ENCODE results near the gene GLRA1.
"Not testable (repeated sequence)": the region's sequence is repeated elsewhere in the genome, so short reads cannot be mapped to it uniquely, and the experiment has no call there.

Gene GLRA1

GRCh38 chr5:151881621-151882225 is 42.9 kb downstream of the GLRA1 start:
- DNase-seq (ENCODE audit: low read depth in 2 of 2): no peak

- DNase-seq (ENCODE audit: low read depth in 2 of 2): no peak
These were observed 44.3 kb downstream of the GLRA1 start for GRCh38 chr5:151880324-151880723.

GRCh38 chr5:151873701-151874100 is 51.0 kb downstream of the GLRA1 start:
- DNase-seq (ENCODE audit: low read depth in 2 of 2): no peak

GRCh38 chr5:151872701-151873100 is 52.0 kb downstream of the GLRA1 start:
- no peak for DNase-seq (ENCODE audit: low read depth in 2 of 2)

- DNase-seq (ENCODE audit: low read depth in 2 of 2): no peak
These were observed 53.8 kb downstream of the GLRA1 start for GRCh38 chr5:151870820-151871219.

GRCh38 chr5:151870271-151870670 is 54.4 kb downstream of the GLRA1 start:
- DNase-seq (ENCODE audit: low read depth in 2 of 2): no peak

GRCh38 chr5:151869843-151870242 is 54.8 kb downstream of the GLRA1 start:
- no peak for DNase-seq (ENCODE audit: low read depth in 2 of 2)

- DNase-seq (ENCODE audit: low read depth in 2 of 2): no peak
These were observed 56.2 kb downstream of the GLRA1 start for GRCh38 chr5:151868451-151868850.

- no peak for DNase-seq (ENCODE audit: low read depth in 2 of 2)
These were observed 60.4 kb downstream of the GLRA1 start for GRCh38 chr5:151864061-151864748.

- DNase-seq (ENCODE audit: low read depth in 2 of 2): no peak
These were observed 61.1 kb downstream of the GLRA1 start for GRCh38 chr5:151863566-151863965.

- no peak for DNase-seq (ENCODE audit: low read depth in 2 of 2)
These were observed 61.7 kb downstream of the GLRA1 start for GRCh38 chr5:151862811-151863472.

GRCh38 chr5:151860867-151861266 is 63.8 kb downstream of the GLRA1 start:
- DNase-seq (ENCODE audit: low read depth in 2 of 2): not testable (repeated sequence)

- DNase-seq (ENCODE audit: low read depth in 2 of 2): no peak
These were observed 67.8 kb downstream of the GLRA1 start for GRCh38 chr5:151856861-151857260.

GRCh38 chr5:151855701-151856100 is 69.0 kb downstream of the GLRA1 start:
- no peak for DNase-seq (ENCODE audit: low read depth in 2 of 2)

- no peak for DNase-seq (ENCODE audit: low read depth in 2 of 2)
These were observed 76.8 kb downstream of the GLRA1 start for GRCh38 chr5:151847871-151848270.

GRCh38 chr5:151846765-151847164 is 77.9 kb downstream of the GLRA1 start:
- no peak for DNase-seq (ENCODE audit: low read depth in 2 of 2)

GRCh38 chr5:151832843-151833242 is 91.8 kb downstream of the GLRA1 start:
- DNase-seq (ENCODE audit: low read depth in 2 of 2): not testable (repeated sequence)

GRCh38 chr5:151829370-151829769 is 95.3 kb downstream of the GLRA1 start:
- no peak for DNase-seq (ENCODE audit: low read depth in 2 of 2)

- peak in 1 of 2 donors; percentile 4 for DNase-seq (ENCODE audit: low read depth in 2 of 2)
These were observed 99.2 kb downstream of the GLRA1 start for GRCh38 chr5:151825445-151825844.

GRCh38 chr5:151822141-151822540 is 102.5 kb downstream of the GLRA1 start:
- no peak for DNase-seq (ENCODE audit: low read depth in 2 of 2)

GRCh38 chr5:151820903-151821302 is 103.7 kb downstream of the GLRA1 start:
- DNase-seq (ENCODE audit: low read depth in 2 of 2): no peak

- no peak for DNase-seq (ENCODE audit: low read depth in 2 of 2)
These were observed 104.4 kb downstream of the GLRA1 start for GRCh38 chr5:151820271-151820670.

GRCh38 chr5:151819830-151820229 is 104.8 kb downstream of the GLRA1 start:
- no peak for DNase-seq (ENCODE audit: low read depth in 2 of 2)
